Sigmoid colon (tissue), 7 donors: ENCODE measurements around the gene UCHL1. TPM values are rescaled to one million over a fixed set of nuclear protein-coding genes. Genes with fewer than 3 reads are reported as not detected.

Experiments
- DNase-seq: peaks from one replicate; pipeline ENCODE4 v3.0.0-alpha.2; 2019
- H3K27ac ChIP-seq, 4 donors: fragments of 200-600 bp; sonication (generic); one replicate each; pipeline ENCODE4 v1.5.1; 2016 to 2019; ENCODE audit warnings: mild to moderate bottlenecking in 1 of 4
- H3K27me3 ChIP-seq, 3 donors: fragments of 200-600 bp; sonication (generic); one replicate each; pipeline ENCODE4 v1.5.1; 2019; ENCODE audit warnings: mild to moderate bottlenecking in 1 of 3
- H3K36me3 ChIP-seq, 4 donors: fragments of 200-600 bp; sonication (generic); one replicate each; pipeline ENCODE4 v1.5.1; 2016 to 2019
- H3K4me1 ChIP-seq, 4 donors: fragments of 200-600 bp; sonication (generic); one replicate each; pipeline ENCODE4 v1.5.1; 2017 to 2019
- H3K4me3 ChIP-seq, 4 donors: fragments of 200-600 bp; sonication (generic); one replicate each; pipeline ENCODE4 v1.5.1; 2017 to 2019; ENCODE audit warnings: mild to moderate bottlenecking in 2 of 4, moderate library complexity in 1 of 4
- H3K9me3 ChIP-seq, 4 donors: fragments of 200-600 bp in 3 of 4; sonication (generic) in 3 of 4; one replicate each; pipeline versions ENCODE4 v1.5.1 to v1.6.1; 2013 to 2019
- CTCF ChIP-seq, 4 experiments: fragments of 450-650 bp in 3 of 4; fragments of 200-600 bp in 1 of 4; IDR thresholded peaks; one replicate each; pipeline ENCODE4 v1.5.1; 2016 to 2019; ENCODE audit warnings: antibody characterized with exemption in 4 of 4, mild to moderate bottlenecking in 3 of 4, moderate library complexity in 2 of 4
- EP300 ChIP-seq, 4 donors: sonication (generic); formaldehyde crosslinking; IDR thresholded peaks; one replicate each; pipeline ENCODE4 v1.6.1; 2017; ENCODE audit warnings: antibody characterized with exemption in 4 of 4
- POLR2A ChIP-seq, 2 donors: fragments of 450-650 bp; IDR thresholded peaks; one replicate each; pipeline ENCODE4 v1.6.1; 2016; ENCODE audit warnings: antibody characterized with exemption in 2 of 2, mild to moderate bottlenecking in 2 of 2, moderate library complexity in 2 of 2
- POLR2AphosphoS5 ChIP-seq, 4 donors: sonication (generic); formaldehyde crosslinking; IDR thresholded peaks; one replicate each; pipeline ENCODE4 v1.6.1; 2017; ENCODE audit warnings: antibody characterized with exemption in 4 of 4
- WGBS, 2 donors: extraction: QIAGEN DNeasy Blood & Tissue Kit; methylation state at CpG; one replicate each; pipeline ENCODE4 v1.1.7; 2013; 5-methylcytosine and 5-hydroxymethylcytosine counted together
- intact Hi-C: fragments of 100-400 bp; cut with DNase I; formaldehyde crosslinking; loops from one replicate; pipeline ENCODE4 v1.15.1; 2023
- polyA plus RNA-seq, 3 donors: library from polyadenylated mRNA; stranded (reverse); fragments of 200-250 nt; gene quantifications; one replicate each; pipeline ENCODE4 v1.2.3, GENCODE V29; 2013
- total RNA-seq, 4 donors: library from RNA; depleted of rRNA; stranded (reverse); fragments of >200 nt; gene quantifications; one replicate each; pipeline ENCODE4 v1.1.0, GENCODE V29; 2016
- donor health status: healthy with polysubstance abuse.
- donor health status: Bipolar disorder and iron deficiency.
- donor health status: healthy.

UCHL1 gene
- total and polyA plus RNA-seq, 7 donors = 11.4 to 247 (median 108) TPM; not detected in 1

GRCh38 chr4:41257257-41257901, 651 bp downstream of the UCHL1 start:
- 1% methylated on average over 69 of the region's 69 CpGs for WGBS, 2 donors
- peak overlapping the region in 1 of 4 donors; percentile 24 for H3K27ac ChIP-seq

GRCh38 chr4:41257906-41258305, 1.2 kb downstream of the UCHL1 start:
- no peak overlapping the region for H3K27ac ChIP-seq

More at GRCh38 chr4:41257257-41257901, 651 bp downstream of the UCHL1 start:
- no peak for TF ChIP-seq CTCF (IDR thresholded peaks at IDR 0.05)
- TF ChIP-seq POLR2A (IDR thresholded peaks at IDR 0.05) = no peak
- no peak for TF ChIP-seq EP300 (IDR thresholded peaks at IDR 0.05)
- no peak for TF ChIP-seq POLR2AphosphoS5 (IDR thresholded peaks at IDR 0.05)
- DNase-seq = peak; percentile 70
- Histone ChIP-seq H3K27me3 (peaks cover 7 to 37% (median 17%) of the 10 kb centered on the region in 3 donors), H3K9me3 (no peaks in the 10 kb centered on the region), H3K36me3 (no peaks in the 10 kb centered on the region), H3K4me3 (peak overlapping the region; percentile 36 to 58 (median 48)), H3K4me1 (peaks cover 0 to 17% (median 14%) of the 10 kb centered on the region in 4 donors)
- intact Hi-C loops = no loop called here

GRCh38 chr4:41258783-41259182, 2.1 kb downstream of the UCHL1 start:
- TF ChIP-seq POLR2AphosphoS5 (IDR thresholded peaks at IDR 0.05) (no peak), CTCF (IDR thresholded peaks at IDR 0.05) (no peak), POLR2A (IDR thresholded peaks at IDR 0.05) (no peak), EP300 (IDR thresholded peaks at IDR 0.05) (no peak)
- H3K9me3 ChIP-seq = no peaks in the 10 kb centered on the region
- peaks cover 0 to 17% (median 14%) of the 10 kb centered on the region in 4 donors for H3K4me1 ChIP-seq
- peaks cover 7 to 37% (median 17%) of the 10 kb centered on the region in 3 donors for H3K27me3 ChIP-seq
- no peak overlapping the region for H3K4me3 ChIP-seq
- no peak overlapping the region for H3K27ac ChIP-seq
- 64 to 66% methylated on average over 5 of the region's 5 CpGs for WGBS, 2 donors
- intact Hi-C loops = no loop called here
- no peaks in the 10 kb centered on the region for H3K36me3 ChIP-seq
- DNase-seq = no peak

More at GRCh38 chr4:41257906-41258305, 1.2 kb downstream of the UCHL1 start:
- no peak for DNase-seq
- intact Hi-C loops = no loop called here
- Histone ChIP-seq H3K9me3 (no peaks in the 10 kb centered on the region), H3K4me3 (peak overlapping the region in 3 of 4 donors; percentile 43 to 58 (median 53)), H3K36me3 (no peaks in the 10 kb centered on the region), H3K27me3 (peaks cover 7 to 37% (median 17%) of the 10 kb centered on the region in 3 donors), H3K4me1 (peaks cover 0 to 17% (median 14%) of the 10 kb centered on the region in 4 donors)
- 19 to 22% methylated on average over 11 of the region's 11 CpGs for WGBS, 2 donors
- TF ChIP-seq POLR2AphosphoS5 (IDR thresholded peaks at IDR 0.05) = no peak
- no peak for TF ChIP-seq POLR2A (IDR thresholded peaks at IDR 0.05)
- no peak for TF ChIP-seq CTCF (IDR thresholded peaks at IDR 0.05)
- no peak for TF ChIP-seq EP300 (IDR thresholded peaks at IDR 0.05)

- WGBS, 2 donors = 86 to 89% methylated on average over 9 of the region's 9 CpGs
- intact Hi-C loops = no loop called here
Observed at GRCh38 chr4:41260116-41260733, 3.5 kb downstream of the UCHL1 start.

More at GRCh38 chr4:41260116-41260733, 3.5 kb downstream of the UCHL1 start:
- Histone ChIP-seq H3K27ac (no peak overlapping the region), H3K4me1 (peaks cover 0 to 17% (median 14%) of the 10 kb centered on the region in 4 donors), H3K36me3 (no peaks in the 10 kb centered on the region), H3K27me3 (peaks cover 7 to 37% (median 17%) of the 10 kb centered on the region in 3 donors), H3K4me3 (no peak overlapping the region), H3K9me3 (no peaks in the 10 kb centered on the region)
- no peak for TF ChIP-seq POLR2AphosphoS5 (IDR thresholded peaks at IDR 0.05)
- no peak for TF ChIP-seq POLR2A (IDR thresholded peaks at IDR 0.05)
- TF ChIP-seq EP300 (IDR thresholded peaks at IDR 0.05) = no peak
- no peak for TF ChIP-seq CTCF (IDR thresholded peaks at IDR 0.05)
- no peak for DNase-seq
